Tongue (tissue), 2 donors: Measurements from ENCODE around the gene ACO1. TPM values are rescaled to one million over a fixed set of nuclear protein-coding genes. Genes with fewer than 3 reads are reported as not detected.
"Not testable (repeated sequence)": the region's sequence is repeated elsewhere in the genome, so short reads cannot be mapped to it uniquely, and the experiment has no call there.

Source experiments
- DNase-seq: peaks from one replicate; pipeline ENCODE4 v3.0.0-alpha.2; 2015
- total RNA-seq: library from RNA; depleted of rRNA; stranded (reverse); fragments of >200 nt; gene quantifications from one replicate; pipeline ENCODE4 v1.2.3, GENCODE V29; 2014

ACO1 gene
- 35.2 TPM for total RNA-seq

GRCh38 chr9:32384364-32385151 is at the start of gene ACO1:
TSS of gene ACO1 (plus strand) at chr9:32384643. CDS start at chr9:32405507, 20,864 bp downstream.
- peak; percentile 94 for DNase-seq

- DNase-seq, result no peak
These were observed 49.2 kb upstream of the ACO1 start for GRCh38 chr9:32334916-32335895.

GRCh38 chr9:32339424-32339823 is 45.0 kb upstream of the ACO1 start:
- DNase-seq, result no peak

GRCh38 chr9:32340361-32340760 is 44.1 kb upstream of the ACO1 start:
- no peak for DNase-seq

GRCh38 chr9:32344551-32345182 is 39.8 kb upstream of the ACO1 start:
- no peak for DNase-seq

- no peak for DNase-seq
These were observed 39.2 kb upstream of the ACO1 start for GRCh38 chr9:32345243-32345642.

- no peak for DNase-seq
These were observed 36.9 kb upstream of the ACO1 start for GRCh38 chr9:32347571-32347970.

GRCh38 chr9:32348106-32348695 is 36.2 kb upstream of the ACO1 start:
- DNase-seq, result no peak

GRCh38 chr9:32349013-32349412 is 35.4 kb upstream of the ACO1 start:
- DNase-seq, result no peak

- peak; percentile 56 for DNase-seq
These were observed 33.8 kb upstream of the ACO1 start for GRCh38 chr9:32350682-32351081.

- DNase-seq, result no peak
These were observed 32.6 kb upstream of the ACO1 start for GRCh38 chr9:32351845-32352244.

GRCh38 chr9:32353476-32353875 is 31.0 kb upstream of the ACO1 start:
- not testable (repeated sequence) for DNase-seq

GRCh38 chr9:32359452-32359851 is 25.0 kb upstream of the ACO1 start:
- no peak for DNase-seq

GRCh38 chr9:32360983-32361673 is 23.3 kb upstream of the ACO1 start:
- no peak for DNase-seq

GRCh38 chr9:32371279-32371678 is 13.2 kb upstream of the ACO1 start:
- DNase-seq, result no peak

GRCh38 chr9:32371679-32372078 is 12.8 kb upstream of the ACO1 start:
- no peak for DNase-seq

- DNase-seq, result no peak
These were observed 8.2 kb upstream of the ACO1 start for GRCh38 chr9:32376285-32376684.

GRCh38 chr9:32378496-32378895 is 5.9 kb upstream of the ACO1 start:
- DNase-seq, result peak; percentile 81

- DNase-seq, result peak; percentile 89
These were observed 5.3 kb upstream of the ACO1 start for GRCh38 chr9:32378993-32379729.

- no peak for DNase-seq
These were observed 3.5 kb upstream of the ACO1 start for GRCh38 chr9:32380944-32381343.
